Naive B cell (primary cell): ENCODE measurements around the gene DNMT3A. TPM values are rescaled to one million over a fixed set of nuclear protein-coding genes. Genes with fewer than 3 reads are reported as not detected.

Experiments used
- polyA plus RNA-seq, 6 donors: library from polyadenylated mRNA; unstranded; fragments of 300-500 nt; fragmentation: Illumina TruSeq; gene quantifications; one replicate each; pipeline ENCODE4 v1.2.3, GENCODE V29; 2021; ENCODE audit warnings: low read depth in 6 of 6

Gene DNMT3A
- polyA plus RNA-seq, 6 donors from 2014 or later: 7.3 to 14.0 (median 8.5) TPM

Other genes starting within 250 kb of the DNMT3A start
- 10 to 100 TPM in 2 of 6 donors, 1 to 10 TPM in 4; 5.6 to 14.6 (median 7.5) TPM for gene POMC, start 173.3 kb downstream of the DNMT3A start, polyA plus RNA-seq